GM21390 (cell line): ENCODE data around the gene APOBEC3F.
"Not testable (repeated sequence)": the region's sequence is repeated elsewhere in the genome, so short reads cannot be mapped to it uniquely, and the experiment has no call there.

ENCODE experiments used
- ATAC-seq: cut with Tn5 transposase; IDR thresholded peaks from one replicate; pipeline ENCODE4 v1.9.1; 2021; ENCODE audit not compliant: unreplicated experiment

APOBEC3F gene

GRCh38 chr22:39040538-39041296 is at the start of gene APOBEC3F:
TSS of gene APOBEC3F (plus strand) at chr22:39040864. CDS start at chr22:39040961, 97 bp downstream.
- ATAC-seq: peak; percentile 89

- ATAC-seq: not testable (repeated sequence)
Measured at GRCh38 chr22:38992871-38993371, 47.7 kb upstream of the APOBEC3F start.

GRCh38 chr22:38996105-38996504 is 44.6 kb upstream of the APOBEC3F start:
- ATAC-seq: no peak

GRCh38 chr22:38997518-38997917 is 43.1 kb upstream of the APOBEC3F start:
- no peak for ATAC-seq

GRCh38 chr22:39003165-39003638 is 37.5 kb upstream of the APOBEC3F start:
- ATAC-seq: peak; percentile 64

GRCh38 chr22:39007177-39007576 is 33.5 kb upstream of the APOBEC3F start:
- ATAC-seq: no peak

- not testable (repeated sequence) for ATAC-seq
Measured at GRCh38 chr22:39008271-39008850, 32.3 kb upstream of the APOBEC3F start.

GRCh38 chr22:39010946-39011345 is 29.7 kb upstream of the APOBEC3F start:
- ATAC-seq: no peak

GRCh38 chr22:39012533-39013511 is 27.8 kb upstream of the APOBEC3F start:
- no peak for ATAC-seq

- ATAC-seq: peak; percentile 27
Measured at GRCh38 chr22:39013561-39013941, 27.1 kb upstream of the APOBEC3F start.

GRCh38 chr22:39013942-39014722 is 26.5 kb upstream of the APOBEC3F start, which contains the start of gene APOBEC3C:
TSS of gene APOBEC3C (plus strand) at chr22:39014257. CDS start at chr22:39014363, 106 bp downstream.
- peak; percentile 85 for ATAC-seq

GRCh38 chr22:39014723-39015121 is 25.9 kb upstream of the APOBEC3F start:
- not testable (repeated sequence) for ATAC-seq

GRCh38 chr22:39016592-39016991 is 24.1 kb upstream of the APOBEC3F start:
- ATAC-seq: no peak

GRCh38 chr22:39017596-39018365 is 22.9 kb upstream of the APOBEC3F start:
- ATAC-seq: no peak

GRCh38 chr22:39020021-39020651 is 20.5 kb upstream of the APOBEC3F start:
- ATAC-seq: not testable (repeated sequence)

- ATAC-seq: no peak
Measured at GRCh38 chr22:39021552-39022250, 19.0 kb upstream of the APOBEC3F start.

GRCh38 chr22:39024519-39025308 is 15.9 kb upstream of the APOBEC3F start:
- ATAC-seq: no peak
